Ammon's horn (tissue), 1 donor: Measurements from ENCODE around the gene GRM5.
"Not testable (repeated sequence)": the region's sequence is repeated elsewhere in the genome, so short reads cannot be mapped to it uniquely, and the experiment has no call there.

Experiments
- DNase-seq: peaks from one replicate; pipeline ENCODE4 v3.0.0-alpha.2; 2016; ENCODE audit warnings: low spot score

GRM5 gene

DNA sequence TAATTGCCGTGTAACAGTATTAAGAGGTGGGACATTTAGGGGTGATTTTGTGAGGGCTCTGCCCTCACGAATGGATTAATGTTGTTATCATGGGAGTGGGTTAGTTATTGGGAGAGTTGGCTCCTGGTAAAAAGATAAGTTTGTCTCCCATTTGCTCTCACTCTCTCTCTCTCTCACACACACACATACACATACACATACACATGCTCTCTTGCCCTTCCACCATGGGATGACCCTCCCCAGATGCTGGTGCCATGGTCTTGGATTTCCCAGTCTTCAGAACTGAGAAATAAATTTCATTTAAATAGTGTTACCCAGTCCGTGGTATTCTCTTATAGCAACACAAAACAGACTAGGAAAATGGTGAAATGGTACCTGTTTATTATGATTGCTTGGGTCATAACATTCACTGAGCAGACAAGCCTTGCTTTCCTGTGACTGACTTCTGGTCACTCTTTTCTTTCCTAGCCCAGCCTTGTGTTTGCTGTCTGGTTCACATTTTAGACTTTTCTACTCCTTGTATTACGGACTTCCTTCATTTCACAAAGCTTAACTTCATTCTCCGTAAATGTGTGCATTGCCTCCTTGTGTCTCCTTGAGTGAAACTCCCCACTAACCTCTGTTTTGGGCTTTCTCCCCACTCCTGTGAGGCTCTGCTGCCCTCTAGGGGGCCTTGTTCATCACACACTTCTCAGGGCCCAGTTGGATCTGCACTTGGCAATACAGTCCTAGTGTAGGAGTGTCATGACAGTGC is 521.7 kb downstream of the GRM5 start:
- peak; percentile 84 for DNase-seq

DNA sequence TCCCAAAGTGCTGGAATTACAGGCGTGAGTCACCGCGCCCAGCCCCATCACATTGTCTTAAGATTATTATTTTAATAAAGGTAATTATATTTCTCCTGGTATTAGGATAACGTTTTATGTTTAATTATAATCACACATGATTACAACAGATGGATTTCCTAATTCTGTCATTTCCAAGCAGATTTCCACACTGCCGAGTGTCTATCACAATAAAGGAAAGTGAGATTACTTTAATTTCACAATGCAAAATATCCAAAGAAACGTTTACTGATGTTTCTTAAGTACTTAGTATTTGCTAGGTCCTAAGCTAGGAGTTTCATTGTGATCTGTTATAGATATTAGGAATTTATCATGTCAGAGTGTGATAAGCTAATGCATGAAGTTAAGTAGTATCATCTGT is 524.8 kb downstream of the GRM5 start:
- no peak for DNase-seq

DNA sequence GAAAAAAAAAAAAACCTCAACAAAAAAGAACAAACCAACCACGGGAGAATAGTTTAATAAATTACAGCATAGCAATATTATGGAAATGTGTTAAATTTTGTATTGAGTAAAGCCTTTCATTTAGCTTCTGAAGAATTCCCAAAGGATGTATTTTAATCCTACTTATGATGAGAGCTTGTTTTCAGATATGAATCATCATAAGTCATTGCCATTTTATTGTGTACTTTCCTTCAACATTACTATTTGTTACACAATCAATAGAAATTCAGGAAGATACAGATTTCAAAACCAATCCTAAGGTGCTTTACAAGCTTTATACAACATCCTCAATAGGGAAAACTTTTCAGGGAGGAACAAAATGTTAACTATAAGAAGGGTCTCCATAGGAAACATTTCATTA is 527.7 kb downstream of the GRM5 start:
- no peak for DNase-seq

DNA sequence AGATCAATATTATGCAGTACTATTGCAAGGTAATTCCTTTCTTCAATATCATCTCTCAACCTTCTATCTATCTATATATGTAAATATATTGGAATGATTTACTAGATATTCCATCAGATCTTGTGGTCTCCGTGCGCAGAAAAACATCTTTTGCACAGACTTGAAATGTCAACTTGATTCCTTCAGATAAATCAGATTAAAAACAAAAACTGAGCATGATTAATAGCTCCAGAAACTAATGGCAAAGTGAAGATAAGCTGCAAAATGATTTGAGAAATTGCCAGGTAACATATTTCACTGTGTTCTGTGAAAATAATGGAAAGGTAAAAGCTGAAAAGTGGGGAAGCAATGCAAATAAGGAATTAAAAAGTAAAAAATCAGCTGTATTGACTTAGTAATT is 528.2 kb downstream of the GRM5 start:
- DNase-seq: no peak

DNA sequence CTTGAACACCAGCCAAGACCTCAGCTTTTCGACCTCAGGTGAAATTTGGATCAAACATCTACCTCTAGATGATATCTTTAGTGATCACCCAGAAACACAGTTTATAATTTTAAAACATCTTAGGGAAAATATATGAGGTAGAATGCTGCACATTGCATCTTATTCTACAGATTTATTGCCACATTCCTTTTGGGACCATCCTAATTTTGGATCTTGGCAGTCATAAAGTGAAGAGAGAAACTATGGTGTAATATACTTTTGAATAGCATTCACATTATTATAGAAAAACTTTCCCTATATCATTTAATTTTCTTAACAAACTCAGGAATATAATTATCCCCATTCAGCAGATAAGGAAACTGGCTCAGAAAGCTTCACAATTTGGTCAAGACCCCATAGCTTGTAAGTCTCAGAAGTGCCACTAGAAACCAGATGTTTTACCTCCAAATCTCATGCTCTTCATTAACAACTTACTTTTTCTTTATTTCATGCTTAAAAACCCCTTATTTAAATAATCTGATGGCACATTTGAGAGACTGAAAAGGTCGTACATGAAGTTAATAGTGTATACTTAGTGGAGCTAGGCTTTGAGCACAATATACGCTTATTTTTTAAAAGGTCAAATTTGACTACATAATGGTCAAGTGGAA is 529.0 kb downstream of the GRM5 start:
- DNase-seq: no peak

DNA sequence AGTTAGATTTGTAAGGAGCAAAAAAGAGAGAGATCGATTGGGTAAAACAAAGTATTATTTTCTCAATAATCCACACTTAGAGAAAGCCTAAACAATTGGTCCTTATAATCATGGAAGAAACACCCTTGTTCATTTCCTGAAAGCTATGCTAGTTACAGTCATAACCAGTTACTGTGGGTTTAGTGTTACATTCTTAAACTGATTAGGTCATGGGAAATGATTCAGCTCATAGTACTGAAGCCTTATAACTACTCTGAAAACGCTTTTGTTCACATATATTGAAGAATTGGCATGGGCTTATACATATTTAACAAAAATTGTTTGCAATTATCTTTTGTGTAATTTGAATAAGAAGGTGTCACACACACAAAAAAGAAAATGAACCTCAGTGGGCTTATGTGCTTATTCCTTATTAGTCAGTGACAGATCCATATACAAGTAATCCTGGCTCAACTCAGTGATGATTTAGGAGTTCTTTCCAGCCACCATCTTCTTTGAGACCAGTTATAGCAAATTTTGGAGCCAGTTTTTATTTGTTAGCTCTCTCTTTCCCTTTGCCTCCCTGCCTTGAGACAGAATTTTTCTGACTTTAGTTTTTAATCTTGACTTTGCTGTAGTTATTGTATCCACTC is 529.8 kb downstream of the GRM5 start:
- no peak for DNase-seq

DNA sequence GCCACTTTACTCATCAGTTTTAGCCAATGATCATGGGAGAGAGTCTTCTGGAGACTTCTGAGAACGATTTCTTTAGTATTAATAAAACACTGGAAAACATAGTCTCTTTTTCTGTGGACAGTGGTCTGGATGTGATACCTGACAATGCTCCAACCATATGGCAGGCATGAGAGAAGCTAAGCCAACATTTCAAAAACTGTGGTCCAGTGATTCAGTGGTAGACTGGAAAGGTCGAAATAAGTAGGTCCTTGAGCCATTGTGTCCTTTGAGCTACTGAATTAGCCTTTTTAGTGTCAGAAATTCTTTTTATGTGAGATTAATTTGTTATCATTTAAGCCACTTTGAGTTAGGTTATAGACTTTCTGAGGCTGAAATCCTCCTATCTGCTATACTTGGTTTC is 530.5 kb downstream of the GRM5 start:
- no peak for DNase-seq

DNA sequence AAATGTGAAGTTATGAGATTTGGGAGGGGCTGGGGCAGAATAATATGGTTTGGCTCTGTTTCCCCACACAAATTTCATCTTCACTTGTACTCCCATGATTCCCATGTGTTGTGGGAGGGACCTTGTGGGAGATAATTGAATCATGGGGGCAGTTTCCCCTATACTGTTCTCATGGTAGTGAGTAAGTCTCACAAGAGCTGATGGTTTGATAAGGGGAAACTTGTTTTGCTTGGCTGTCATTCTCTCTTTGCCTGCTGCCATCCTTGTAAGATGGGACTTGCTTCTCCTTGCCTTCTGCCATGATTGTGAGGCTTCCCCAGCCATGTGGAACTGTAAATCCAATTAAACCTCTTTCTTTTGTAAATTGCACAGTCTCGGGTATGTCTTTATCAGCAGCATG is 531.1 kb downstream of the GRM5 start:
- DNase-seq: not testable (repeated sequence)

DNA sequence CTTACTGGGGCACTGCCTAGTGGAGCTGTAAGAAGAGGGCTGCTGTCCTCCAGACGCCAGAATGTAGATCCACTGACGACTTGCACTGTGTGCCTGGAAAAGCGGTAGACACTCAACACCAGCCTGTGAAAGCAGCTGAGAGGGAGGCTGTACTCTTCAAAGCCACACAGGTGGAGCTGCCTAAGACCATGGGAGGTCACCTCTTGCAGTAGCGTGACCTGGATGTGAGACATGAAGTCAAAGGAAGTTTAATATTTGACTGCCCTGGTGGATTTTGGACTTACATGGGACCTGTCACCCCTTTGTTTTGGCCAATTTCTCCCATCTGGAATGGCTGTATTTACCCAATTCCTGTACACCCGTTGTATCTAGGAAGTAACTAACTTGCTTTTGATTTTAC is 531.6 kb downstream of the GRM5 start:
- DNase-seq: no peak

DNA sequence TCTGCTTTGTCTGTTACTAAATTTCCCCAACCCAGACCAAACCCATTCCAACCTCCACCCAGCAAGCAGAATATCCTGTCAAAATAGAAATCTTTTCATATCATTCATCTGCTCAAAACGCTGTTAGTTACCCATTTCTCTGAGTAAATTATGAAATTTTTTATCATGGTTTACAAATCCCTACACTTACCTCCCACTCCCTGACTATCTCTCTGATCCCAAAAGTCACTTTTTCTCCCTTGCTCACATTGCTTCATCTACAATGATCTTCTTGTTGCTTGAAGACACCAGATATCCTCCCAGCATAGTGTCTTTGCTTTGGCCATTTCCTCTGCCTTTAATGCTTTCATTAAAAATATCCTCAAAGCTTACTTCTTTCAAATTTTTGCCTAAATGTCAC is 532.8 kb downstream of the GRM5 start:
- no peak for DNase-seq

DNA sequence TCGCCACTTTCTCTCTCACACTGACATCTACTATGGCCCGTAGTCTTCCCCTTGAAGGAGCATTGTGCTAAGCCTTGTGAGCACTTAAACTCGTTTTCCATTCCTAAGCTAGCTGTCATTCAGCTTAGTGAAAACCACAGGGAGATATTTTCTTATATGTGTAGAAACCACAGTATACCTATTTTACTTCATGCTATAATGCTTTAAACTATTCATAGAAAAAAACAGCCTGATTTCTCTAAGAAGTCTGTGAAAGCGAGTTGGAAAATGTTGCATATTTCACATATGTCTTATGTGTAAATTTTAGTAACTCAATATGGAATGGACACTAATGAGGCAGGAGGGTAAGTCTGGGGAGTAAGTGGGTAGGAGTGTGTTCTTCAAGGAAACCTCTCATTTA is 534.0 kb downstream of the GRM5 start:
- DNase-seq: no peak

DNA sequence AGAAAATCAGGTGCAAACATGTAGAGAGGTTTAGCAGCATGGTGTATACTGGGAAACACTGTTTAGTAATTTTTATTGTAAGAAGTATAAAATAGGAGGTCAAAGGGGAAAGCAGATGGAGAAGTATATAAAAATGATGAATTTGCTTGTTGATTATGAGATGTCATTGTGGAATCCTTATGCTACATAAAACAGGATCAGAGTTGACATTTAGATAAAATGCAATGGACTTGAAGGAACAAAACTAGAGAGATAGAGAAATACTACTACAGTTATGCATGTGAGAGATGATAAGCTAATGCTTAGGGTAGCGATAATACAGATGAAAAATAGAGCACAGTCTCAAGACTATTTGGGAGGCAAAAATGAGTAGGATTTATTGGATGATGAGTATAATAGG is 536.4 kb downstream of the GRM5 start:
- no peak for DNase-seq

DNA sequence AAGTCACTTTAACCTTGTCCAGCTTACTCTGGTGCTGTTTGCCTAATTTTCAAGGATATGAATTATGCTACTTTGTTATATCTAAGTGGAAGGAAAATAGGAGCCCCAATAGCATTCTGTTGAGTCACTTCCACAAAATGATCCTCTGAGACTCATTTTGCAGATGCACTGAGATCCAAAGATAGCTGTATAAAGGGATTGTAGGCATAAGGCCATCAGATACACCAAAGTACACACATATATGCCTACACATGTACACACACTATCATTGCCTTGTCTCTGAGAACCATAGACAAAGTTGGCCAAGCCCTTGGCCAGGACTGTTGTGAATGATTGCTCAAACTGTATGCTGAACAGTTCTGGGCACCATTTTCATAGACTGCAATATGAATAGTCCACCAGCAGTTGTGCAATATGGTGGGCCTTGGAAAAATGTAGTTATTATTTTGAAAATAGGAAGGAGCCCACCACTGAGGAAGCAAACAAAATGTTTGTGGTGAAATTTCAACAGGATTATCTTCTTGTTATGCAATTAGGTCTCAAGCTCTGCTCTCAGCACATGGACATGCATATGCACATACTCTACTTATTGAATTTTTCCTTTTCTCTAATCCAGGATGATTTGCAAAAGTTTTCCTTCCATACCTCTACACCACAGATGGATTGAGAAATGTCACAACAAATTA is 542.3 kb downstream of the GRM5 start:
- DNase-seq: no peak

DNA sequence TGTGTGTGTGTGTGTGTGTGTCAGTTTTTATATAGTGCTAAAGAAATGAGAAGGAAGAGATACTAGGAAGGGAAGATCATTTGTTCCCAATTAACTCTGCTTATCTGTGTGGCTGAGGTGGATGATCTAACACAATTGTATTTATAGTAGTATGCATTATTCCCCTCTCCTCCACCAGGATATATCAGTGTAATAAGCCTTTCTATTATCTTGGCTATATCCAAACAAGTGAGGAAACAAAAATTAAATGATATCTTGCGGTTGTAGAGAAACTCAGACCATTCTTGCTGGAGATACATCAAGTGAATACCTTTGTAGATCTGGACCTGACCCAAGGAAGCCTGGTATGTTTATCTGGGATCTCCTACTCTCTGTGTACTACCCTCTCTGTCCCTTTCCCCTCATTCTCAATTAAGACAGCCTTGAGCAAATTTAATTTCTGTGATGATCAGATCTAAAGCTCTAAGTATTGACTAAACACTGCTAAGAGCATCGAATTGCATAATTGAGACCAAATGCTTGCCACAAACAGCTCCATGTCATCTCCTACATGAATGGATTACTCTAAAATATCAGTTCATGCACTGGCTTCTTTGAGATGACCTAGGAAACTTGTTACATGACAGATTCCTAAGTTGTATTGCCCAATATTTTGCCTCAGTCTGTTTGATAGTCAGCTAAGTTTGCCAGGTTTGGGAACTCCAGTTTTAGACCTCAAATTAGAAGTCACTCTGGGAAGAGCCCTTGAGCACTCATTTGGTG is 543.0 kb downstream of the GRM5 start:
- no peak for DNase-seq

DNA sequence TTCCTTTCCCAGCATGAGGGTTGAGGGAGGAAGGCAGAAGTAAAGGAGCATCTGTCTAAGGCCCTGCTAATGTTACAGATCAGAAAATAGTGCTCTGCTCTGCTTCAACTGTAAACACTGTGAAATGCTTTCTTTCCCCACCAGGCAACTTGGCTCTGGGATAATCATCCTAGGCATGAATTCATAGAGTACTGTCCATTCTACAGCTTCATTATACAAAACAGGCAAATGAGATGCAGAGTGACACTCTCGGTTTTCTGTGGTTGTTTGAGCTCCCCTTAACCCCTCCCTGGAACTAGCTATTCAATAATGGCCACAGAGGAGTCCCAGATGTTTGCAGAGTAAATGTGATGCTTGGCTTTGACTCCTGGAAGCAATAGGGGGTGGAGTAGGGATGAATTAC is 544.0 kb downstream of the GRM5 start:
- no peak for DNase-seq

DNA sequence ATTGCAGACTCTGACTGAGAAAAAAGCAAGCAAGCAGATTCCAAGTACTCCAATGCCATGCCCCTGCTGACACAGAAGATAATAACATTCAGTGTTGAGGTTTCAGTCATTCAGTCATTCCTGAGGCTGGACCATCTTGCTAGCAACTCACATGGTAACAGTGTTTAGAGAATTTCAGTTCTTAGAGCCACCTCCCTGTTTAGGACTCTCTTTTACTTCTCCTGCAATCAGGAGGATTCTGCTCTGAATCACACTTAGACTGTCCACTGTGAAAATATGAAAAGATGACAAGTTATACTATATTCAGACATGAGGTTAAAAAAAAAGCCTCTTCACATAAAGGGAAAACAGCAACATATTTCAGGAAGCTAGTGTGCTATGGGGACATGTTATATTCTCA is 544.4 kb downstream of the GRM5 start:
- DNase-seq: no peak

DNA sequence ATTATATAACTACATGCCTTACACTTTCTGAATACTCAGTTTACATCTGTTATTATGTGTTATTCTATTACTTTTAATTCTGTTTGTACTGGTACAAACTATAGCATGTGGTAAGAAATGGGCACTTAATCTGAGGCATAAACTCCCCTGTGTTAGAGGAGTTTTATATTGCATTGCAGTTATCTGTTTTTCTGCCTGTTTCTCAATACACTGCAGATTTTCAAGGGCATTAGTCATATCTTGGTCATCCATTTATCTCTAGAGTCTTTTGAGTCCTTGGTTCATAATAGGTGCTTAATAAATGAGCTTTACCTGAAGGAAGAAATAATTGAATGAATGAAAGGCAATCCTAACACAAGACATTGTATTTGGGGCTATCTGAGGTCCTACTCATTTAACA is 545.4 kb downstream of the GRM5 start:
- no peak for DNase-seq

DNA sequence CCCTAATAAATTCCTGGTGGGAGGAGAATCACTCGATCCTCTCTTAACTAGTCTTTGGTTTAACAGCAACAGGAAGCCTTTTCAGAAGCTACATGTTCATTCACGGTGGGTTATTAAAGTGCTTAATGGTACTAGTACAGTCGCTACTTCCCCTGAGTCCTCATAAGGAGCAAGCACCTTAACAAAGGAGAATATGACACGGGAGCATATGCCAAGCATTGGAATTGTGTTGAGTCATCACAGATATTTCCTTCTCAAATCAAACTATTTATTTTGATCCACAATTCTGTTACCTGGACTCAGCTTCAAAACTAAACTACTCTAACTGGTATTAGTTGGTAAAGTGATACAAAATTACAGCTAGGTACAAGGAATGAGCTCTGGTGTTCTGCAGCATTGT is 550.8 kb downstream of the GRM5 start:
- no peak for DNase-seq

DNA sequence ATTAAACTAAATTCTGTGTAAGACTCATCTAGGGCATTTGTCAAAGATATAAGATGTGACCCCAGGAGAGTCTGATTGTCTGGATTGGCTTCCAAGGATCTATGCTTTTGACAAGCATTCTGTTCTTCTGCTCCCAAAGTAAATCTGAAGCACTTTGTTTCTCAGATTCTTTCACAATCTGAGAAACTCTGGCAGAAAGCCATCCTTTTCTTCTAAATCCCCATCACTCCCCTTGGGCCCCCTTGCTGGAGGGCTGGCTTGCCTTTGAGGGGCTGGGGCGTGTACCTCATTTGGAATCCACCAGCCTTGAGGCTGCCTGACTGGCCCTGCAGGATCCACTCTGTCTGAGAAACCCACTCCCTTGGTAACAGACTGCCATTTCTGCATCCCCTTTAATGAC is 554.8 kb downstream of the GRM5 start:
- no peak for DNase-seq

DNA sequence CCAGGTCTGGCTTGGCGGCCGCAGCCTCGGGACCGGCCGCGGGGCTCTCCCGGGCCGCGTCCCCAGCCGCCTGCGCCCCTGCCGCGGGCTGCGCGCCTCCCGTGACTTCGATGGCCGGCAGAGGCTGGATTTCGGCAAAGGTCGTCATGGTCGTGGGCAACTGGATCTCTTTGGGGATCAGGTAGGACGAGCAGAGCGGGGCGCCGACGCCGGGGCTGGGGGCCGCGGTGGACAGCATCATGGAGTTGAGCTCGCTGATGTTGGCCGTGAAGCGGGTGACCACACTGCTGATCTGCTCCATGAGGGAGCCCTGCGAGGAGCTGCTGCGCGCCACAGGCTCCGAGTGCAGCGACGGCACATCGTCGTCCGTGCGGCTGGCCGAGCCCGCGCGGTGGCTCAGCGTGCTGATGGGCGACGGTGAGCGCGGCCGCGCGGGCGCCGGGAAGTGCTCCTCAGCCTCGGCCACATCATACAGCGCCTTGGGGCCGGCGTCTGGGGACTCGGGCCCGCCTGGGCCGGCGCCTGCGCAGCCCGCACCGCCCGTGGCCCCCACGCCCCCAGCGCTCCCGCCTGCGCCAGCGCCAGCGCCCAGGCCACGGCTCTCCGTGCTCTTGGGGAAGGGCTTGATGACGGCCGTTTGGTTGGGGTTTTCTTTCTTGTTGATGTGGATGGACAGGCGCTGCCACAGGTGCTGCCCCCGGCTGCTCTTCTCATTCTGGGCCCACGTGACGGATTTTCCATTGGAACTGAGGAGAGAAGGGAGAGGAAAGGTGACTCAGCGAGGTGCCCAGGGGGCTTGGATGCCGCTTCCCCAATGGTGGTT is 556.8 kb downstream of the GRM5 start:
- DNase-seq: no peak

DNA sequence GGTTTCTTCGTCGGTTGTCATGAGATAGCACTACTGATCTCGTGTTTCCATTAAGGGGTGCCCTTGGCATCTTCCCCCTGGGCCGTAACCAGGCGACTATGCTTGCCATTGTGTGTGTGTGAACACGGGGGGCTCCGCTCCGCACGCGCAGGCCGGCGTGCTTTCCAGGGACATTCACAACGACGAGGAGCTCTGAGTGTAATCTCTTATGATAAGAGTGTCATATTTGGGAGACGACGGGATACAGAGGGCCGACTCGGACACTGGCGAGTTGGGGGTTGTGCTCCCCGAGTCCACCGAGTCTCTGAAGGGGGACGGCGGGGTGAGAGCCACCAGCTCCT is 557.4 kb downstream of the GRM5 start:
- DNase-seq: no peak
